ENCODE data around the gene ANKRD24.
"Not testable (repeated sequence)": the region's sequence is repeated elsewhere in the genome, so short reads cannot be mapped to it uniquely, and the experiment has no call there.

Gene ANKRD24

DNA sequence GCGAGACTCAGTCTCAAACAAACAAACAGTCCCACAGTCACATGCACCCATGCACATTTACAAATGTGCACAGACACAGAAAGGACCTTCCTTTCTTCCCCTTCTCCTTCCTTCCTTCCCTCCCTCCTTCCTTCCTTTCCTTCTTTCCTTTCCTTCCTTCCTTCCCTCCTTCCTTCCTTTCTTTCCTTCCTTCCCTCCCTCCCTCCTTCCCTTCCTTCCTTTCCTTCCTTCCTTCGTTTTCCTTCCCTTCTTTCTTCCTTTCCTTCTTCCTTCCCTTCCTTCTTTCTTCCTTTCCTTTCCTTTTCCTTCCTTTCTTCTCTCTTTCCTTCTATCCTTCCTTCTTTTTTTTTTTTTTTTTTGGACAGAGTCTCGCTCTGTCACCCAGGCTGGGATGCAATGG, 30.6 kb downstream of the ANKRD24 start:
- DNase-seq (ENCODE audit: low read depth), result no peak
- TF ChIP-seq, protein P1, sequence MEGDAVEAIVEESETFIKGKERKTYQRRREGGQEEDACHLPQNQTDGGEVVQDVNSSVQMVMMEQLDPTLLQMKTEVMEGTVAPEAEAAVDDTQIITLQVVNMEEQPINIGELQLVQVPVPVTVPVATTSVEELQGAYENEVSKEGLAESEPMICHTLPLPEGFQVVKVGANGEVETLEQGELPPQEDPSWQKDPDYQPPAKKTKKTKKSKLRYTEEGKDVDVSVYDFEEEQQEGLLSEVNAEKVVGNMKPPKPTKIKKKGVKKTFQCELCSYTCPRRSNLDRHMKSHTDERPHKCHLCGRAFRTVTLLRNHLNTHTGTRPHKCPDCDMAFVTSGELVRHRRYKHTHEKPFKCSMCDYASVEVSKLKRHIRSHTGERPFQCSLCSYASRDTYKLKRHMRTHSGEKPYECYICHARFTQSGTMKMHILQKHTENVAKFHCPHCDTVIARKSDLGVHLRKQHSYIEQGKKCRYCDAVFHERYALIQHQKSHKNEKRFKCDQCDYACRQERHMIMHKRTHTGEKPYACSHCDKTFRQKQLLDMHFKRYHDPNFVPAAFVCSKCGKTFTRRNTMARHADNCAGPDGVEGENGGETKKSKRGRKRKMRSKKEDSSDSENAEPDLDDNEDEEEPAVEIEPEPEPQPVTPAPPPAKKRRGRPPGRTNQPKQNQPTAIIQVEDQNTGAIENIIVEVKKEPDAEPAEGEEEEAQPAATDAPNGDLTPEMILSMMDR (IDR thresholded peaks at IDR 0.05; ENCODE audit: low read depth, low read length, missing control alignments), result no peak

DNA sequence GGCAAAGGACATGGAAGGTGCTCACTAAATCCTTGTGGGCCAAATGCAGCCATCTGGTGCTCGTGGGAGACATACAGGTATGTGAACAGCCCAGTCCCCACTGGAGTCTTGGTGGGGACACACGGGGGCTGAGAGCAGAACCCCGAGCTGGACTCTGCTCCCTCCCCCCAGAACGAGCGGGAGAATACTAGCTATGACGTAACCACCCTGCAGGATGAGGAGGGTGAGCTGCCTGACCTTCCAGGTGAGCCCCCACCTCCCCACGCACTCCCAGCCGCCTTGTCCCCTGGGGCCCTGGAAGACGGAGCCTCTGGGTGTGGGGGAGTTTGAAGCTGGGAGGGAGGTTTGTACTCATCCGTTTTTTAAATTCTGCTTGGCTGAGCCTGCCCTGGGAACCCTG, 33.3 kb downstream of the ANKRD24 start:
- H3K4me3 ChIP-seq (ENCODE audit: low read depth, low read length), result no peak overlapping the region

More for the DNA sequence above, 30.6 kb downstream of the ANKRD24 start:
- H3K4me3 ChIP-seq (ENCODE audit: low read depth, low read length), result no peak overlapping the region

DNA sequence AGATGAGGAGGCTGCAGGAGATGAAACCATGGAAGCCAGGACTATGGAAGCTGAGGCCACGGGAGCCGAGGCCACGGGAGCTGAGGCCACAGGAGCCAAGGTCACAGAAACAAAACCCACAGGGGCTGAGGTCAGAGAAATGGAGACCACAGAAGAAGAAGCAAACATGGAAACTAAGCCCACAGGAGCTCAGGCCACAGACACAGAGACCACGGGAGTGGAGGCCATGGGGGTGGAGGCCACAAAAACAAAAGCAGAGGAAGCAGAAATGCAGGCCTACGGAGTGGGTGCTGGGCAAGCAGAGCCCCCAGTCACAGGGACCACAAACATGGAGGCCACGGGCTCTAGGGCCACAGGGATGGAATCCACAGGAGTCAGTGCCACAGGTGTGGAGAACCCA, 34.4 kb downstream of the ANKRD24 start:
- no peak overlapping the region for H3K4me3 ChIP-seq (ENCODE audit: low read depth, low read length)
- DNase-seq (ENCODE audit: low read depth), result no peak
- TF ChIP-seq, protein P1 (IDR thresholded peaks at IDR 0.05; ENCODE audit: low read depth, low read length, missing control alignments), result no peak

More for the DNA sequence above, 33.3 kb downstream of the ANKRD24 start:
- TF ChIP-seq, protein P1 (IDR thresholded peaks at IDR 0.05; ENCODE audit: low read depth, low read length, missing control alignments), result no peak
- no peak for DNase-seq (ENCODE audit: low read depth)

DNA sequence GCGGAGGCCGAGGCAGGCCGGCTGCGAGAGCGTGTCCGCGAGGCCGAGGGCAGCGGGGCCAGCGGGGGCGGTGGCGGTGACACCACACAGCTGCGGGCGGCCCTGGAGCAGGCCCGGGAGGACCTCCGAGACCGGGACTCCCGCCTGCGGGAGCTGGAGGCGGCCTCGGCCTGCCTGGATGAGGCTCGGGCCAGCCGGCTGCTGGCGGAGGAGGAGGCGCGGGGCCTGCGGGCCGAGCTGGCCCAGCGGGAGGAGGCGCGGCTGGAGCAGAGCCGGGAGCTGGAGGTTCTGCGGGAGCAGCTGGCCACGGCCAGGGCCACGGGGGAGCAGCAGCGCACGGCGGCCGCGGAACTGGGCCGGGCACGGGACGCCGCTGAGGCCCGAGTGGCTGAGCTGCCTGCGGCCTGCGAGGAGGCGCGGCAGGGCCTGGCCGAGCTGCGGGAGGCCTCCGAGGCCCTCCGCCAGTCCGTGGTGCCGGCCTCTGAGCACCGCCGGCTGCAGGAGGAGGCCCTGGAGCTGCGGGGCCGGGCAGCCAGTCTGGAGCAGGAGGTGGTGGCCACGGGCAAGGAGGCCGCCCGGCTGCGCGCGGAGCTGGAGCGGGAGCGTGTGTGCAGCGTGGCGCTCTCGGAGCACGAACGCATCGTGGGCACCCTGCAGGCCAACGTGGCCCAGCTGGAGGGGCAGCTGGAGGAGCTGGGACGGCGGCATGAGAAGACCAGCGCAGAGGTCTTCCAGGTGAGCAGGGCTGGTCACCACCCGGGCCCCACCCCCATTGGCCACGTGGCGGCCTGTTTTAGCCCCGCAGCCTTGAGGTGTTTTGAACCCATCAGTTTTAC, 35.2 kb downstream of the ANKRD24 start:
- H3K4me3 ChIP-seq (ENCODE audit: low read depth, low read length), result no peak overlapping the region
- DNase-seq (ENCODE audit: low read depth), result no peak
- TF ChIP-seq, protein P1 (IDR thresholded peaks at IDR 0.05; ENCODE audit: low read depth, low read length, missing control alignments), result no peak

DNA sequence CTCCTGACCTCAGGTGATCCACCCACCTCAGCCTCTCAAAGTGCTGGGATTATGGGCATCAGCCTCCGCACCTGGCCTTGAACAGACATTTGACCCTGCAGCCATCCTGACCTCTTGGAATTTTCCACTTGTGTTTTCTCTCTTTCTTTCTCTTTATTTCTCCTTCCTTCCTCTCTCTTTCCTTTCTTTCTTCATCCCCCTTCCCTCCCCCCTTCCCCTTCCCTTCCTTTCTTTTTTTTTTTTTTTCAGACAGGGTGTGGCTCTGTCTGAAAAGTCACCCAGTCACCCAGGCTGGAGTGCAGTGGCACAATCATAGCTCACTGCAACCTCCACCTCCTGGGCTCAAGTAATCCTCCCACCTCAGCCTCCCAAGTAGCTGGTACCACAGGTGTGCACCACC, 36.0 kb downstream of the ANKRD24 start:
- H3K4me3 ChIP-seq (ENCODE audit: low read depth, low read length); DNase-seq (ENCODE audit: low read depth): not testable (repeated sequence)

DNA sequence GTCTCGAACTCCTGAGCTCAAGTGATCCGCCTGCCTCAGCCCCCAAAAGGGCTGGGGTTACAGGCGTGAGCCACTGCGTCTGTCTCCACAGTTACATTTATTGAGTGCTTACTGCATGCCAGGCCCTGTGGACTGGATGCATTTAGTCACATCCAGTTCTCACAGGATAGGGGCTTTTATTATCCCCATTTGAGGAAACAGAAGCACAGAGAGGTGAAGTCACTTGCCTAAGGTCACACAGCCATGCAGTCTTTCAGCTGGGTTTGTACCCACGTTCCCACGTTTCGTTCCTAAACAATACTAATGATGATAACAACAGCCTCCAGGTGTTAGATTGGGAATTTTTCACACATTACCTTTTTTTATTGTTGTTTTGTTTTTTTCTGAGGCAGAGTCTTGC, 37.7 kb downstream of the ANKRD24 start:
- no peak for DNase-seq (ENCODE audit: low read depth)
- no peak overlapping the region for H3K4me3 ChIP-seq (ENCODE audit: low read depth, low read length)
- TF ChIP-seq, protein P1 (IDR thresholded peaks at IDR 0.05; ENCODE audit: low read depth, low read length, missing control alignments), result no peak

DNA sequence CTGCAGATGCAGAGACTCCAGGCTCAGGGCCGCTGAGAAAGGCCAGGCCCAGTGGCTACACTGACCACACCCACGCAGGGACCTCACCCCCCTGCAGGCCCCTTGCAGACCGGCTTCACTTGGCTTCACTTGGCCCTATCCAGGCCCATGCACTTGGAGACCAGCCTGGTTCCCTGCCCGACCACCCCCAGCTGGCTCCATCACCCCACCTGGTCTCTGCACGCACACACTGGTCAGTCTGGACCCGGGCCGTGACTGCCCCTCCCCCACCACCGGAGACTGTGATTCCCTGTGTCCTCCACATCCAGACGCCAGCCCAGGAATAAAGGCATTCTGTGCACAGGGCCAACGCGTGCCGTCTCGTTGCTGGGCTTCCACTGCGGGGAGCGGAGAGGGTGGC, 42.0 kb downstream of the ANKRD24 start:
- no peak for DNase-seq (ENCODE audit: low read depth)
- TF ChIP-seq, protein P1 (IDR thresholded peaks at IDR 0.05; ENCODE audit: low read depth, low read length, missing control alignments), result no peak
- H3K4me3 ChIP-seq (ENCODE audit: low read depth, low read length), result no peak overlapping the region

All from GM12864 (cell line).